ENCODE data around the gene MCCC1. TPM values are rescaled to one million over a fixed set of nuclear protein-coding genes. Genes with fewer than 3 reads are reported as not detected.

Gene MCCC1
- total and polyA plus RNA-seq, 2 of the 4 experiments (the other 2 are of a cell fraction), result 14.2 to 17.9 TPM

GRCh38 chr3:182986021-182986420 is 113.3 kb downstream of the MCCC1 start:
- in situ Hi-C loops (cut with MboI; ENCODE audit: low sequenced_read_pairs), result no loop called here
- Histone ChIP-seq H4K5ac (ENCODE audit: low read depth, low read length) (no peak overlapping the region), H4K20me1 (ENCODE audit: insufficient read depth, low read length) (no peaks in the 10 kb centered on the region), H3K27me3 (ENCODE audit: control insufficient read depth, insufficient read depth, low read length) (no peaks in the 10 kb centered on the region), H3K79me1 (ENCODE audit: low read depth in 1 of 2, low read length in 2 of 2) (no peaks in the 10 kb centered on the region), H3K9ac (ENCODE audit: low read depth, low read length) (no peak overlapping the region), H2BK120ac (ENCODE audit: low read depth, low read length) (no peak overlapping the region), H2AFZ (replicated peaks; ENCODE audit: low read length, poor library complexity) (no peak overlapping the region), H3K36me3 (ENCODE audit: control insufficient read depth, insufficient read depth, low read length) (no peaks in the 10 kb centered on the region), H4K91ac (ENCODE audit: insufficient read depth, low read depth, low read length) (no peak overlapping the region), H3K9me3 (ENCODE audit: control insufficient read depth, insufficient read depth, low read length) (no peaks in the 10 kb centered on the region), H3K14ac (replicated peaks; ENCODE audit: low read depth, low read length) (no peak overlapping the region), H3K4me2 (ENCODE audit: low read depth, low read length) (no peak overlapping the region), H4K8ac (ENCODE audit: low read depth in 2 of 2, low read length in 2 of 2) (no peak overlapping the region), H3K4ac (ENCODE audit: low read depth, low read length) (no peak overlapping the region), H2BK20ac (ENCODE audit: low read depth, low read length) (no peak overlapping the region), H2AK9ac (replicated peaks; ENCODE audit: low read depth, low read length, poor library complexity) (no peak overlapping the region), H3K23ac (ENCODE audit: low read depth, low read length) (no peak overlapping the region), H3K4me3 (ENCODE audit: insufficient read depth, low read depth, low read length) (no peak overlapping the region), H3K18ac (ENCODE audit: low read depth, low read length) (no peak overlapping the region), H3K56ac (ENCODE audit: extremely low read depth, insufficient read depth, low read length) (no peak overlapping the region), H3K4me1 (ENCODE audit: control insufficient read depth, insufficient read depth, low read length) (peaks cover 2% of the 10 kb centered on the region; the same call in 1 of the 2 replicates), H2BK5ac (ENCODE audit: low read depth, low read length, poor library complexity, severe bottlenecking) (no peak overlapping the region), H3K9me1 (ENCODE audit: insufficient read depth, low read length) (no peaks in the 10 kb centered on the region; the same call in 1 of the 2 replicates), H2BK15ac (ENCODE audit: low read depth, low read length) (no peak overlapping the region), H2AK5ac (ENCODE audit: low read depth, low read length) (no peak overlapping the region), H3K27ac (ENCODE audit: insufficient read depth, low read length) (no peak overlapping the region)
- WGBS, 2 experiments (ENCODE audit: extremely low coverage in 2 of 2, insufficient read length in 1 of 2), result 60% methylated on average over 1 of the region's 6 CpGs; no CpG with 5 or more reads in 1 of the 2 experiments
- POLR2A ChIA-PET (ENCODE audit: unreplicated experiment), result no interaction called here
- dilution Hi-C loops (cut with HindIII; ENCODE audit: low sequenced_read_pairs, unreplicated experiment), result no loop called here
- CTCF ChIA-PET, result no interaction called here
- no TSS peak for BruUV-seq (replicated peaks)
- ATAC-seq (ENCODE audit: low read depth) (no peak), DNase-seq (no peak)
- TF ChIP-seq RAD21 (IDR thresholded peaks at IDR 0.05; ENCODE audit: low read length), result no peak
- no peak for TF ChIP-seq POLR2A (IDR thresholded peaks at IDR 0.05; ENCODE audit: low read depth, low read length)
- no peak for TF ChIP-seq RCOR1 (IDR thresholded peaks at IDR 0.05; ENCODE audit: insufficient replicate concordance, low read length)
- no peak for TF ChIP-seq MAFK (IDR thresholded peaks at IDR 0.05; ENCODE audit: low read depth, low read length)
- no peak for TF ChIP-seq BHLHE40 (IDR thresholded peaks at IDR 0.05; ENCODE audit: low read depth, low read length)
- TF ChIP-seq MAZ (IDR thresholded peaks at IDR 0.05; ENCODE audit: borderline replicate concordance, low read depth, low read length), result no peak
- TF ChIP-seq FOS (IDR thresholded peaks at IDR 0.05; ENCODE audit: low read depth, low read length), result no peak
- TF ChIP-seq CHD1 (IDR thresholded peaks at IDR 0.05; ENCODE audit: low read depth, low read length), result no peak
- TF ChIP-seq SMC3 (IDR thresholded peaks at IDR 0.05; ENCODE audit: low read depth, low read length), result no peak
- TF ChIP-seq MXI1 (IDR thresholded peaks at IDR 0.05; ENCODE audit: borderline replicate concordance, low read depth, low read length), result no peak
- TF ChIP-seq RFX5 (IDR thresholded peaks at IDR 0.05; ENCODE audit: low read depth, low read length), result no peak
- TF ChIP-seq CEBPB (IDR thresholded peaks at IDR 0.05; ENCODE audit: low read depth, low read length), result no peak
- TF ChIP-seq ELK1 (IDR thresholded peaks at IDR 0.05; ENCODE audit: borderline replicate concordance, low read depth, low read length), result no peak
- TF ChIP-seq USF2 (IDR thresholded peaks at IDR 0.05; ENCODE audit: low read depth, low read length), result no peak
- TF ChIP-seq, protein P1, sequence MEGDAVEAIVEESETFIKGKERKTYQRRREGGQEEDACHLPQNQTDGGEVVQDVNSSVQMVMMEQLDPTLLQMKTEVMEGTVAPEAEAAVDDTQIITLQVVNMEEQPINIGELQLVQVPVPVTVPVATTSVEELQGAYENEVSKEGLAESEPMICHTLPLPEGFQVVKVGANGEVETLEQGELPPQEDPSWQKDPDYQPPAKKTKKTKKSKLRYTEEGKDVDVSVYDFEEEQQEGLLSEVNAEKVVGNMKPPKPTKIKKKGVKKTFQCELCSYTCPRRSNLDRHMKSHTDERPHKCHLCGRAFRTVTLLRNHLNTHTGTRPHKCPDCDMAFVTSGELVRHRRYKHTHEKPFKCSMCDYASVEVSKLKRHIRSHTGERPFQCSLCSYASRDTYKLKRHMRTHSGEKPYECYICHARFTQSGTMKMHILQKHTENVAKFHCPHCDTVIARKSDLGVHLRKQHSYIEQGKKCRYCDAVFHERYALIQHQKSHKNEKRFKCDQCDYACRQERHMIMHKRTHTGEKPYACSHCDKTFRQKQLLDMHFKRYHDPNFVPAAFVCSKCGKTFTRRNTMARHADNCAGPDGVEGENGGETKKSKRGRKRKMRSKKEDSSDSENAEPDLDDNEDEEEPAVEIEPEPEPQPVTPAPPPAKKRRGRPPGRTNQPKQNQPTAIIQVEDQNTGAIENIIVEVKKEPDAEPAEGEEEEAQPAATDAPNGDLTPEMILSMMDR (conservative IDR thresholded peaks at IDR 0.05; ENCODE audit: low read depth, low read length), result no peak
- intact Hi-C loops (cut with micrococcal nuclease), result no loop called here
